Measurements from ENCODE around the gene TKTL1. TPM values are rescaled to one million over a fixed set of nuclear protein-coding genes. Genes with fewer than 3 reads are reported as not detected.

TKTL1 gene
- total RNA-seq, 1 donor from 2014 or later = not detected

- H3K27me3 ChIP-seq (ENCODE audit: control insufficient read depth, insufficient read depth, low read length) = no peaks in the 10 kb centered on the region
- no peak for DNase-seq (ENCODE audit: low read depth)
- no peak for TF ChIP-seq CTCF (IDR thresholded peaks at IDR 0.05; ENCODE audit: insufficient read depth, low read length, poor library complexity, severe bottlenecking)
- no peaks in the 10 kb centered on the region for H3K36me3 ChIP-seq (ENCODE audit: control insufficient read depth, insufficient read depth, low read length)
- no peak overlapping the region for H3K4me3 ChIP-seq (ENCODE audit: low read depth, low read length)
These were observed 15.3 kb downstream of the TKTL1 start for GRCh38 chrX:154310616-154311536.

- TF ChIP-seq CTCF (IDR thresholded peaks at IDR 0.05; ENCODE audit: insufficient read depth, low read length, poor library complexity, severe bottlenecking) = no peak
- no peak for DNase-seq (ENCODE audit: low read depth)
- Histone ChIP-seq H3K27me3 (ENCODE audit: control insufficient read depth, insufficient read depth, low read length) (no peaks in the 10 kb centered on the region), H3K36me3 (ENCODE audit: control insufficient read depth, insufficient read depth, low read length) (no peaks in the 10 kb centered on the region), H3K4me3 (ENCODE audit: low read depth, low read length) (no peak overlapping the region)
These were observed 16.5 kb downstream of the TKTL1 start for GRCh38 chrX:154312116-154312515.

GRCh38 chrX:154313147-154313546, 17.6 kb downstream of the TKTL1 start:
- TF ChIP-seq CTCF (IDR thresholded peaks at IDR 0.05; ENCODE audit: insufficient read depth, low read length, poor library complexity, severe bottlenecking) = no peak
- no peaks in the 10 kb centered on the region for H3K36me3 ChIP-seq (ENCODE audit: control insufficient read depth, insufficient read depth, low read length)

GRCh38 chrX:154315416-154315815, 19.8 kb downstream of the TKTL1 start:
- TF ChIP-seq CTCF (IDR thresholded peaks at IDR 0.05; ENCODE audit: insufficient read depth, low read length, poor library complexity, severe bottlenecking) = no peak

More at GRCh38 chrX:154313147-154313546, 17.6 kb downstream of the TKTL1 start:
- no peak overlapping the region for H3K4me3 ChIP-seq (ENCODE audit: low read depth, low read length)
- H3K27me3 ChIP-seq (ENCODE audit: control insufficient read depth, insufficient read depth, low read length) = no peaks in the 10 kb centered on the region
- no peak for DNase-seq (ENCODE audit: low read depth)

GRCh38 chrX:154317391-154317995, 21.9 kb downstream of the TKTL1 start:
- Histone ChIP-seq H3K4me3 (ENCODE audit: low read depth, low read length) (no peak overlapping the region), H3K36me3 (ENCODE audit: control insufficient read depth, insufficient read depth, low read length) (no peaks in the 10 kb centered on the region), H3K27me3 (ENCODE audit: control insufficient read depth, insufficient read depth, low read length) (peaks cover 4% of the 10 kb centered on the region)
- peak; percentile 48 for TF ChIP-seq CTCF (IDR thresholded peaks at IDR 0.05; ENCODE audit: insufficient read depth, low read length, poor library complexity, severe bottlenecking)
- no peak for DNase-seq (ENCODE audit: low read depth)

More at GRCh38 chrX:154315416-154315815, 19.8 kb downstream of the TKTL1 start:
- Histone ChIP-seq H3K27me3 (ENCODE audit: control insufficient read depth, insufficient read depth, low read length) (peaks cover 2% of the 10 kb centered on the region), H3K4me3 (ENCODE audit: low read depth, low read length) (no peak overlapping the region), H3K36me3 (ENCODE audit: control insufficient read depth, insufficient read depth, low read length) (no peaks in the 10 kb centered on the region)
- no peak for DNase-seq (ENCODE audit: low read depth)
